Measurements from ENCODE around the gene TMEM132D.

Gene TMEM132D

GRCh38 chr12:129083121-129083840, 820.5 kb downstream of the TMEM132D start:
- no peaks in the 10 kb centered on the region for H3K36me3 Mint-ChIP-seq (ENCODE audit: low read depth)
- no peak for DNase-seq

GRCh38 chr12:129082441-129082840, 821.4 kb downstream of the TMEM132D start:
- H3K27me3 Mint-ChIP-seq (ENCODE audit: low read depth, poor library complexity): peaks cover 17% of the 10 kb centered on the region
- TF ChIP-seq, protein P1, sequence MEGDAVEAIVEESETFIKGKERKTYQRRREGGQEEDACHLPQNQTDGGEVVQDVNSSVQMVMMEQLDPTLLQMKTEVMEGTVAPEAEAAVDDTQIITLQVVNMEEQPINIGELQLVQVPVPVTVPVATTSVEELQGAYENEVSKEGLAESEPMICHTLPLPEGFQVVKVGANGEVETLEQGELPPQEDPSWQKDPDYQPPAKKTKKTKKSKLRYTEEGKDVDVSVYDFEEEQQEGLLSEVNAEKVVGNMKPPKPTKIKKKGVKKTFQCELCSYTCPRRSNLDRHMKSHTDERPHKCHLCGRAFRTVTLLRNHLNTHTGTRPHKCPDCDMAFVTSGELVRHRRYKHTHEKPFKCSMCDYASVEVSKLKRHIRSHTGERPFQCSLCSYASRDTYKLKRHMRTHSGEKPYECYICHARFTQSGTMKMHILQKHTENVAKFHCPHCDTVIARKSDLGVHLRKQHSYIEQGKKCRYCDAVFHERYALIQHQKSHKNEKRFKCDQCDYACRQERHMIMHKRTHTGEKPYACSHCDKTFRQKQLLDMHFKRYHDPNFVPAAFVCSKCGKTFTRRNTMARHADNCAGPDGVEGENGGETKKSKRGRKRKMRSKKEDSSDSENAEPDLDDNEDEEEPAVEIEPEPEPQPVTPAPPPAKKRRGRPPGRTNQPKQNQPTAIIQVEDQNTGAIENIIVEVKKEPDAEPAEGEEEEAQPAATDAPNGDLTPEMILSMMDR (IDR thresholded peaks at IDR 0.05): no peak
- H3K4me3 Mint-ChIP-seq: no peak overlapping the region
- H3K4me1 Mint-ChIP-seq: no peaks in the 10 kb centered on the region
- H3K36me3 Mint-ChIP-seq (ENCODE audit: low read depth): no peaks in the 10 kb centered on the region
- H3K27ac Mint-ChIP-seq: no peak overlapping the region
- H3K9me3 Mint-ChIP-seq: peaks cover 4% of the 10 kb centered on the region
- no peak for DNase-seq

More at GRCh38 chr12:129083121-129083840, 820.5 kb downstream of the TMEM132D start:
- no peak overlapping the region for H3K27ac Mint-ChIP-seq
- H3K9me3 Mint-ChIP-seq: peaks cover 6% of the 10 kb centered on the region
- TF ChIP-seq, protein P1 (IDR thresholded peaks at IDR 0.05): no peak
- H3K4me3 Mint-ChIP-seq: no peak overlapping the region
- H3K27me3 Mint-ChIP-seq (ENCODE audit: low read depth, poor library complexity): peaks cover 11% of the 10 kb centered on the region
- H3K4me1 Mint-ChIP-seq: no peaks in the 10 kb centered on the region

DNA sequence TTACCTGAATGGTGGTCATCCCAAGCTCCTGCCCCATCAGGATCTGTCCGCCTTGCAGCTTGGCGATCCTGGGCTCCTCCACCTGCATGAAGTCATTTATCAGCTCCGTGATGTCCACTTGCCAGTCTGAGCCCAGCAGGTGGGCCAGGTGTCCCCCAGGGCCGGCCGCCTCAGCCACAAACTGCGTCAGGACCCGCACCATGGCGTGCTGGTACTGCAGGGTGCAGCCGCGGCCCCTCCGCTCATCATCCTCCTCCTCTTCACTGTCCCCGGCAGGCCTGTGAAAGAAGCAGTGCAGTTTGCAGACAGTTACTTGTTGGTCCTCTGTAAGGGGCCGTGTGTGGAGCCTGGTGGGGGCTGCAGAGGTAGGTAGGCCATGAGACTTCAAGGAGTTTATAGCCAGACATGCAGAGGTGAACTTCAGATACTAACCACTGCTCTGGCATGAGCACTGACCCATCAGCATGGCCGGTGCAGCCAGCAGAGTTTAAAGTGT, 822.0 kb downstream of the TMEM132D start:
- H3K27ac Mint-ChIP-seq: no peak overlapping the region
- H3K27me3 Mint-ChIP-seq (ENCODE audit: low read depth, poor library complexity): peaks cover 20% of the 10 kb centered on the region
- no peaks in the 10 kb centered on the region for H3K9me3 Mint-ChIP-seq

DNA sequence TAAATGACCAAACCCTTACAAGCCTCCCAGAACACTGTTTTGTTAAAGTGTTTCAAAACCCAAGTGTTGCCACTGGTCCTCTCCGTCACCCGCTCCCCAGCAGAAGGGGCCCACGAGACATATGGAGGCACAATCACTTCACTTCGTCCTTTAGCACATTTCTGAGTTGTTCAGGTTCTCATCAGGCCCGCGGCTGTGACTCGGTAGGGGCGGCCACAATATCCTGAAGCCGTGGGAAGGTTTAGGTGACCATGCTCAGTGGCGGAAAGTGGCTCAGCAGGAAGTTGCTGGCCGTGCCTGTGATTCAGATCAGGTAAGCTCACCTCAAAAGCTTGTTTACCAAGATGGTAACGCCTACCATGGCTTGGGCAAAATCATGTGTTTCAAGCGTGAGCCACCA, 823.0 kb downstream of the TMEM132D start:
- H3K4me1 Mint-ChIP-seq: peaks cover 11% of the 10 kb centered on the region
- DNase-seq: no peak
- no peaks in the 10 kb centered on the region for H3K9me3 Mint-ChIP-seq
- TF ChIP-seq, protein P1 (IDR thresholded peaks at IDR 0.05): no peak
- peaks cover 20% of the 10 kb centered on the region for H3K27me3 Mint-ChIP-seq (ENCODE audit: low read depth, poor library complexity)
- H3K27ac Mint-ChIP-seq: no peak overlapping the region
- H3K4me3 Mint-ChIP-seq: no peak overlapping the region
- H3K36me3 Mint-ChIP-seq (ENCODE audit: low read depth): no peaks in the 10 kb centered on the region

More for the DNA sequence above, 822.0 kb downstream of the TMEM132D start:
- DNase-seq: no peak
- Mint-ChIP-seq H3K36me3 (ENCODE audit: low read depth) (no peaks in the 10 kb centered on the region), H3K4me3 (no peak overlapping the region), H3K4me1 (peaks cover 1% of the 10 kb centered on the region)
- TF ChIP-seq, protein P1 (IDR thresholded peaks at IDR 0.05): no peak

DNA sequence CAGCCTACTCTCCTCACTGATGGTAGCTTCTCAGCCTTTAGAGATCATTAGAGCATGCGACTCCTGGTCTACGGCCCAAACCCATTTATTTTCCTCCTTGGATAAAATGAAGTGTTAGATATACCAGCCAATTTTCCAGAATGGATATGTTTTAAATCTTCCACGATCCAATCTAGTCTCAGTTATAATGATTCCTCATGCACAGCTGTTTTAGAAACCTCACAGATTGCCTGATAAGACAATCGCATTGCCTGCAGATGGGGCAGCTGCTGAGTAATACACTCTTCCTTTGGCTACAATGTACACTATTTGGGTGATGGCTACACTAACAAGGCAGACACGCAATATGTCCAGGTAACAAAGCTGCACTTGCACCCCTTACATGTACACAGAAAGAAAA, 823.4 kb downstream of the TMEM132D start:
- TF ChIP-seq, protein P1 (IDR thresholded peaks at IDR 0.05): no peak
- no peaks in the 10 kb centered on the region for H3K9me3 Mint-ChIP-seq
- H3K4me3 Mint-ChIP-seq: no peak overlapping the region
- no peaks in the 10 kb centered on the region for H3K36me3 Mint-ChIP-seq (ENCODE audit: low read depth)
- H3K4me1 Mint-ChIP-seq: peaks cover 15% of the 10 kb centered on the region
- H3K27ac Mint-ChIP-seq: no peak overlapping the region
- DNase-seq: no peak
- peaks cover 20% of the 10 kb centered on the region for H3K27me3 Mint-ChIP-seq (ENCODE audit: low read depth, poor library complexity)

DNA sequence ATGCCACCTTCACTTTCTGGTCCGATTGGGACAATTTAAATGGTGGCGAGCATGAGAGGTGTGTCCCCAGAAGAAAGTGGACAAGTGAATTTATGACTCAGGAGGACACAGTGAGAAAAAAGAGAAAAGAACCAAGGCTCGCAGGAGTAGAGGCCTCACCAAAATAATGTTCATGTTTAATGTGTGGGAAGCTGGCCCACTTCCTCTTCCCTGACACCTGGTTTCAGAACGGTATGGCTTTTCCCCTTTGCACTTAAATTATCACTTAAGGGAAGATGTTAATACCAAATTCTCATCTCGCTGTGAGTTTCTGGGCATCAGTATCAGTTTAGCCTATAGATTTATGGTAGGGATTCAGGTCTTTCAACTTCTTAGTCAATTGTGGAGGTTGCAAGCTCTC, 824.1 kb downstream of the TMEM132D start:
- no peaks in the 10 kb centered on the region for H3K36me3 Mint-ChIP-seq (ENCODE audit: low read depth)
- no peaks in the 10 kb centered on the region for H3K9me3 Mint-ChIP-seq
- TF ChIP-seq, protein P1 (IDR thresholded peaks at IDR 0.05): no peak
- H3K4me3 Mint-ChIP-seq: no peak overlapping the region
- peaks cover 20% of the 10 kb centered on the region for H3K27me3 Mint-ChIP-seq (ENCODE audit: low read depth, poor library complexity)
- no peak overlapping the region for H3K27ac Mint-ChIP-seq
- H3K4me1 Mint-ChIP-seq: peaks cover 16% of the 10 kb centered on the region
- no peak for DNase-seq

All from nephron progenitor cell (in vitro differentiated cells).